PC-9 (cell line): ENCODE measurements around the gene C10orf95. TPM values are rescaled to one million over a fixed set of nuclear protein-coding genes. Genes with fewer than 3 reads are reported as not detected.

Experiments
- BruUV-seq: library from RNA; stranded (reverse); fragments of 400-500 nt; replicated peaks from 2 replicates; lab custom pipeline; 2021; lab: Mats Ljungman, UMichigan
- CTCF ChIA-PET: fragments of 300-600 bp; sonication (Branson Sonifier 250); formaldehyde crosslinking; loops from one replicate; lab custom pipeline; 2022; ENCODE audit warnings: antibody characterized with exemption; lab: Charles Lee
- POLR2A ChIA-PET: fragments of 300-600 bp; sonication (Branson Sonifier 250); formaldehyde crosslinking; loops from one replicate; lab custom pipeline; 2022; ENCODE audit warnings: antibody characterized with exemption; ENCODE audit not compliant: unreplicated experiment; lab: Charles Lee
- DNase-seq, 2 experiments: peaks; one replicate each; pipeline versions ENCODE4 v3.0.0 to v3.0.0-alpha.2; 2015 to 2022; ENCODE audit warnings: mixed read lengths in 1 of 2
- H2AFZ ChIP-seq: fragments of 200-600 bp; sonication (generic); 2 replicates; pipeline ENCODE4 v1.8.1; 2017; ENCODE audit warnings: antibody characterized with exemption
- H3F3A ChIP-seq: fragments of 200-600 bp; sonication (generic); 2 replicates; pipeline ENCODE4 v1.8.1; 2017; ENCODE audit warnings: antibody characterized with exemption, mild to moderate bottlenecking, low read depth; ENCODE audit not compliant: insufficient read depth
- H3K27ac ChIP-seq: fragments of 200-600 bp; sonication (generic); 2 replicates; pipeline ENCODE4 v1.6.1; 2016; ENCODE audit warnings: mixed run types
- H3K27me3 ChIP-seq: fragments of 200-600 bp; sonication (generic); 2 replicates; pipeline ENCODE4 v1.6.1; 2016; ENCODE audit warnings: low read depth, mixed run types; ENCODE audit not compliant: insufficient read depth
- H3K36me3 ChIP-seq: fragments of 200-600 bp; sonication (generic); 2 replicates; pipeline ENCODE4 v1.6.1; 2016; ENCODE audit warnings: low read depth, mixed run types
- H3K4me1 ChIP-seq: fragments of 200-600 bp; sonication (generic); replicated peaks from 2 replicates; pipeline ENCODE4 v1.6.1; 2016; ENCODE audit warnings: mixed run types; ENCODE audit not compliant: insufficient read depth
- H3K4me2 ChIP-seq: fragments of 200-600 bp; sonication (generic); 2 replicates; pipeline ENCODE4 v1.6.1; 2017; ENCODE audit warnings: mixed run types
- H3K4me3 ChIP-seq: fragments of 200-600 bp; sonication (generic); 2 replicates; pipeline ENCODE4 v1.6.1; 2016; ENCODE audit warnings: mixed run types
- H3K79me2 ChIP-seq: fragments of 200-600 bp; sonication (generic); 2 replicates; pipeline ENCODE4 v1.6.1; 2017; ENCODE audit warnings: low read depth, mixed run types
- H3K9me2 ChIP-seq: fragments of 200-600 bp; sonication (generic); 2 replicates; pipeline ENCODE4 v1.8.1; 2017; ENCODE audit warnings: mild to moderate bottlenecking; ENCODE audit not compliant: insufficient read depth
- H3K9me3 ChIP-seq: fragments of 200-600 bp; sonication (generic); 2 replicates; pipeline ENCODE4 v1.8.1; 2016; ENCODE audit warnings: low read depth; ENCODE audit not compliant: insufficient read depth
- H4K20me1 ChIP-seq: fragments of 200-600 bp; sonication (generic); 2 replicates; pipeline ENCODE4 v1.8.1; 2017; ENCODE audit not compliant: insufficient read depth
- CTCF ChIP-seq: fragments of 200-600 bp; sonication (generic); conservative IDR thresholded peaks from 2 replicates; pipeline ENCODE4 v1.6.1; 2017; ENCODE audit warnings: mixed run types, antibody characterized with exemption, mild to moderate bottlenecking, moderate library complexity
- EZH2 ChIP-seq: fragments of 200-600 bp; sonication (generic); IDR thresholded peaks from 2 replicates; pipeline ENCODE4 v1.8.0; 2017; ENCODE audit warnings: antibody characterized with exemption, low read depth
- intact Hi-C: fragments of 100-400 bp; cut with micrococcal nuclease; formaldehyde crosslinking; loops from one replicate; pipeline ENCODE4 v1.10.0; 2022; ENCODE audit not compliant: unreplicated experiment
- microRNA-seq: library from miRNA; unstranded; fragments of <30 nt; microRNA quantifications from one replicate; pipeline ENCODE4 v1.2.0, GENCODE V29; 2021; ENCODE audit warnings: borderline number of aligned reads, borderline replicate concordance
- total RNA-seq: library from RNA; stranded (reverse); gene quantifications from 2 replicates; pipeline ENCODE4 v1.2.3, GENCODE V29; 2021

C10orf95 gene
- total RNA-seq, 1 experiment from 2014 or later = 1.0 TPM

DNA sequence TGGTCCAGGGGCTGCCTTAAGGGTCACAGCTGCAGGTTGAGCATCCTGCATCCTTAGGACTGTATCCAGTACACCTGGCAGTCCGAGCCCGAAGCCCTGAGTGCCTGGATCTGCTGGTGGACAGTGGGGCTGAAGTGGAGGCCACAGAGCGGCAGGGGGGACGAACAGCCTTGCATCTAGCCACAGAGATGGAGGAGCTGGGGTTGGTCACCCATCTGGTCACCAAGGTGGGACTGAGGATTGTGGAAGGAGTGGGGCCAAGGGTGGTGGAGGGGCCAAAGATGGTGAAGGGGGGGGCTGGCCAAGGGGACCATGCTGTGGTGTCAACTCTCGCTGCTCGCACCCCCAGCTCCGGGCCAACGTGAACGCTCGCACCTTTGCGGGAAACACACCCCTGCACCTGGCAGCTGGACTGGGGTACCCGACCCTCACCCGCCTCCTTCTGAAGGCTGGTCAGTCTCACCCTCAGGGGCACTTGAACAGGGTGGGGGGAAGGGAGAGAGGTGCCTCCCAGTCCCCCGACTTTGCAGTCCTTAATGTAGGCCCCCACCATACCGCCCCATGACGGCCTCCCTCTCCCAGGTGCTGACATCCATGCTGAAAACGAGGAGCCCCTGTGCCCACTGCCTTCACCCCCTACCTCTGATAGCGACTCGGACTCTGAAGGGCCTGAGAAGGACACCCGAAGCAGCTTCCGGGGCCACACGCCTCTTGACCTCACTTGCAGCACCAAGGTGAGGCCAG, 50.6 kb downstream of the C10orf95 start:
- CTCF ChIA-PET = interaction anchor here (1.0 kb wide), 1 partner anchor 231 kb away, joined by 3 read pairs; no protein-coding TSS in a partner anchor
- intact Hi-C loops = no loop called here
- no TSS peak for BruUV-seq

GRCh38 chr10:102400076-102400475, 51.3 kb downstream of the C10orf95 start:
- ChIA-PET POLR2A (no interaction called here), CTCF (interaction anchor here (1.0 kb wide), 1 partner anchor 231 kb away, joined by 3 read pairs; no protein-coding TSS in a partner anchor)
- H3K4me3 ChIP-seq = no peak overlapping the region
- TF ChIP-seq EZH2 (no peak), CTCF (no peak)
- H3K9me2 ChIP-seq = no peaks in the 10 kb centered on the region
- H3K27me3 ChIP-seq = no peaks in the 10 kb centered on the region
- no TSS peak for BruUV-seq
- peak overlapping the region; percentile 75; the same call in 1 of the 2 replicates for H3K4me2 ChIP-seq
- no peaks in the 10 kb centered on the region for H3K36me3 ChIP-seq
- peaks cover 5% of the 10 kb centered on the region; the same call in 1 of the 2 replicates for H3K79me2 ChIP-seq
- peaks cover 18% of the 10 kb centered on the region for H3K4me1 ChIP-seq
- intact Hi-C loops = no loop called here
- H3K27ac ChIP-seq = no peak overlapping the region
- no peak overlapping the region for H2AFZ ChIP-seq
- H3F3A ChIP-seq = peaks cover 4% of the 10 kb centered on the region; the same call in 1 of the 2 replicates
- H3K9me3 ChIP-seq = no peaks in the 10 kb centered on the region
- no peak for DNase-seq
- no peaks in the 10 kb centered on the region for H4K20me1 ChIP-seq

More for the DNA sequence above, 50.6 kb downstream of the C10orf95 start:
- H3K27ac ChIP-seq = no peak overlapping the region
- no peak overlapping the region for H3K4me3 ChIP-seq
- H2AFZ ChIP-seq = no peak overlapping the region
- no peak for TF ChIP-seq CTCF
- no peak for TF ChIP-seq EZH2
- H3K27me3 ChIP-seq = no peaks in the 10 kb centered on the region
- no peaks in the 10 kb centered on the region for H3K9me2 ChIP-seq
- H3F3A ChIP-seq = peaks cover 4% of the 10 kb centered on the region; the same call in 1 of the 2 replicates
- H3K4me1 ChIP-seq = peaks cover 18% of the 10 kb centered on the region
- POLR2A ChIA-PET = no interaction called here
- peaks cover 5% of the 10 kb centered on the region; the same call in 1 of the 2 replicates for H3K79me2 ChIP-seq
- no peaks in the 10 kb centered on the region for H3K9me3 ChIP-seq
- H3K4me2 ChIP-seq = no peak overlapping the region
- H3K36me3 ChIP-seq = no peaks in the 10 kb centered on the region
- H4K20me1 ChIP-seq = no peaks in the 10 kb centered on the region
- no peak for DNase-seq

Small RNAs within 50 kb of the gene (microRNA-seq; reads per million reads assigned to microRNA genes)
- gene MIR146B = 131 reads per million, percentile 54 among the genes with 10 or more reads in this experiment

Other genes starting within 250 kb of the C10orf95 start
- 0.61 and 0.88 TPM in 2 replicates for gene ELOVL3, start 225.2 kb downstream of the C10orf95 start, total RNA-seq
- gene PITX3, start 210.0 kb downstream of the C10orf95 start, total RNA-seq = not detected in 2 replicates
- gene GBF1, start 206.0 kb downstream of the C10orf95 start, total RNA-seq = 18.6 and 28.3 TPM in 2 replicates
- 26.3 and 30.8 TPM in 2 replicates for gene NFKB2, start 55.8 kb downstream of the C10orf95 start, total RNA-seq
- 1.6 and 2.3 TPM in 2 replicates for gene PSD, start 32.8 kb downstream of the C10orf95 start, total RNA-seq
- gene FBXL15, start 30.7 kb downstream of the C10orf95 start, total RNA-seq = 6.2 and 12.7 TPM in 2 replicates
- gene CUEDC2, start 19.0 kb downstream of the C10orf95 start, total RNA-seq = 46.2 and 57.7 TPM in 2 replicates
- gene ACTR1A, start 51.2 kb upstream of the C10orf95 start, total RNA-seq = 25.8 and 29.4 TPM in 2 replicates
- gene SUFU, start 52.4 kb upstream of the C10orf95 start, total RNA-seq = 16.9 and 20.2 TPM in 2 replicates
- gene TRIM8, start 192.9 kb upstream of the C10orf95 start, total RNA-seq = 59.8 and 73.0 TPM in 2 replicates